GM19452 (cell line): Measurements from ENCODE around the gene NME2.
"Not testable (repeated sequence)": the region's sequence is repeated elsewhere in the genome, so short reads cannot be mapped to it uniquely, and the experiment has no call there.

Experiments used
- ATAC-seq: cut with Tn5 transposase; IDR thresholded peaks from one replicate; pipeline ENCODE4 v1.9.1; 2021; ENCODE audit not compliant: unreplicated experiment

Gene NME2

GRCh38 chr17:51166198-51166986, at the start of gene NME2:
Gene NME2 (plus strand): TSS chr17:51166411. CDS start chr17:51166831, 420 bp downstream.
- ATAC-seq = peak; percentile 87

DNA sequence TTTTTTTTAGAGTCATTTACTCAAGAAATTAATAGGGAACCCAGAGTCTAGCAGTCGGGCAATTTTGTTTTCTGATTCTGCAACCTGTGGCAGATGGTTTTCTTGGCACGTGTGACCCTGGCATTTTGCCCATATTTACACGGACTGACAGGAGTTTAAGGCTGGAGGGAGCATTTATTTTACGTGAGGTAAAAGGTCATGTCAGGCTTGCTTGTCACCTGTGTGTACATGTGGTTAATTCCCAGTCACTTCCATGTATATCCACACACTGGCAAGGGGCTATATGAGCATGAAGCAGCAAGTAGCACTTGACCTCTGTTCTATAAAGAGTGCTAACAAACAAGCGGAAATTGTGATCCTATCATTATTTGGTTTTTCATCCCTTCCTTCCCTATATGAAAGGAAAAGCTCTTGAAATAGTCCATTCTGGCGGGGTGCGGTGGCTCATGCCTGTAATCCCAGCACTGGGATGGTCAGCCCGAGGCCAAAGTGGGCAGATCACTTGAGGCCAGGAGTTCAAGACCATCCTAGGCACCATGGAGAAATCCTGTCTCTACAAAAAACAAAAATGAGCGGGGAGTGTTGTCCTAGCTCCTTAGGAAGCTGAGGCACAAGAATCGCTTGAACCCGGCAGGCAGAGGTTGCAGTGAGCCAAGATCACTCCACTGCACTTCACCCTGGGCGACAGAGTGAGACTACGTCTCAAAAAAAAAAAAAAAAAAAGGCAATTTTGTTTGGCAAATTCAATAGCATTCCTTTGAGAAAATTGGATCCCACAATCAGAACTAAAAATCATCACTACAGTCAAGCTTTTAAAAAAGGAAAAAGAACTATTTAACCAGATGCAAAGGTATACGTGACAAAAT, 47.6 kb upstream of the NME2 start:
- ATAC-seq = no peak

DNA sequence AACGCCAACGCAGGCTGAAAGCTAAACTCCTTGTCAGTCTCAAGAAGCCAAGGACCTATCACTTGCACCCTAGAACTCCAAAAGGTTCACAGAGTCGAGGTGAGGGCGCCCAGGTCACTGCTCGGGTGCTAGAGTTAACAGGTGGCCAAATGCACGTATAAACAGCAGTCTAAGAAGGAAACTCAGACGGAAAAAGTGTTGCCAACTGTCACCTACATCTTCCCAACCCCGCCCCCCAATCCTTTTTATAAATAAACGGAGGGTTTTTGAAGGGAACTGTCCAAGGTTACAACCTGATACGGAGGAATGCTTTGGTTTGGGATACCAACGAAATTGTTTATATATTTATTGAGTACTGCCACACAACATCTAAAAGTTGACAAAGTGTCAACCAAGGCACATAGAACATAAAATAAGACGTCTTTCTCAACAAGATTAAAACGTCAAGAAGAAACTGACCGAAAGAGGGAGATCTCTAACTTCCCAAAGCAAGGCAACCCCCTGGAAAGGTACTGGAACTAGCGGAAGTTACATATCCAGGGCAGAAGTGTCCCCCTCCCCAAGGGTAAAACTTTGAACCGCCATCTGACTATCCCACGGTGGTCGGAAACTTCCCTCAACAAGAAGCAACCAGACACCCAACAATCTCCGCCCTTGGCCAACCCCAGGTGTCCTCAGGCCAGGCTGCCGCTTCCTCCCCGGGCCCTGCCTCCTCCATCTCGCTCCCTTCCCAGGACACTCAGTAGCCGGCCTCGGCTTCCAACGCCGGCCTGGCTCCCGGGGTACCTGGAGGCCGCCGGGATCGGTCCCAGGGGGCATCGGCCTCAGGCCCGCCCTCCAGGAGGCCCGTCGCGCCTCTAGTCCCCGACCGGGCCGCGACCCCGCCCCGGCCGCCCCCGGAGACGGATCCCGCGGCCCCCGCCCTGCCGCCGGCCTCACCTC, 46.5 kb upstream of the NME2 start:
- ATAC-seq = peak; percentile 29

GRCh38 chr17:51120357-51120738, 45.9 kb upstream of the NME2 start:
- ATAC-seq = peak; percentile 36

GRCh38 chr17:51120739-51121619, 45.2 kb upstream of the NME2 start, which contains the start of gene SPAG9:
Gene SPAG9 (minus strand): TSS chr17:51120868. CDS start chr17:51120656, 212 bp downstream.
- ATAC-seq = peak; percentile 68

DNA sequence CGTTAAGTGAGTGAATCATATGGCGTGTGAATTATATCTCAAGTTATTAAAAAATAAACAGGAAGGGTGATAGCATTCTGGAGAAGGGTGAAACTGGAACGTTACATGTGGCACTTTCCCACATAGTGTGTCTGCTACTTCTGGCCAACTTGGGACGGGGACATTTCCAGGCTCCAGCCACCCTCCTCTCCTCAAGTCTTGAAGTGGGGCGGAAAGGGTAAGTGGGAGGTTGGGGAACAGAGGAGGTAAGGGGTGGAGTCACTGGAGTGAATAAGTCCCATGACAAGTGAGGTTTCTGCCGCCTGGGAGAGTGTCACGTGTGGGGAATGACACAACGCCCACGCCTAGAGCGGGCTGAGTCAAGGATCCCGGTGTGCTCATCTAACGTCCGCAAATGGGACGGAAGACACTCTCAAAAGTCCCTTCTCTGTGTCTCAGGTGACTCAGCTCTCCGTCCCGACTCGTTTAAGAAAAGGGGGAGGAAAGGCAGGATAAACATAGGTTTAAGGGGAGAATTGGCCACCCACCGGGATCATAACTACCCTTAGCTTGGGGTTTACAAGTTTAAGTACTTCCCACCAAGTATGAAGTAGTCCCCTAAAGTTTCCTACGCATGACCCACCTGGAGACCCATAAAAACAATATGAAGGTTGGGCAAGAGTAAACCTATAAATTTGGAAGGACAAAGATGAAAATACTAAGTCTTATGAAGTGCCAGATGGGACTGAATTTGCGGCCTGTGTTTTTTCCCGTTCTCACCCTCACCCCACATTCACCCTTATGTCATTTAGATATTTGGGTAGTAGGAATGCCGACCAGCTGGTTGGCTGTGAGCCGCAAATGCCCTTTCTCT, 44.4 kb upstream of the NME2 start:
- ATAC-seq = no peak

DNA sequence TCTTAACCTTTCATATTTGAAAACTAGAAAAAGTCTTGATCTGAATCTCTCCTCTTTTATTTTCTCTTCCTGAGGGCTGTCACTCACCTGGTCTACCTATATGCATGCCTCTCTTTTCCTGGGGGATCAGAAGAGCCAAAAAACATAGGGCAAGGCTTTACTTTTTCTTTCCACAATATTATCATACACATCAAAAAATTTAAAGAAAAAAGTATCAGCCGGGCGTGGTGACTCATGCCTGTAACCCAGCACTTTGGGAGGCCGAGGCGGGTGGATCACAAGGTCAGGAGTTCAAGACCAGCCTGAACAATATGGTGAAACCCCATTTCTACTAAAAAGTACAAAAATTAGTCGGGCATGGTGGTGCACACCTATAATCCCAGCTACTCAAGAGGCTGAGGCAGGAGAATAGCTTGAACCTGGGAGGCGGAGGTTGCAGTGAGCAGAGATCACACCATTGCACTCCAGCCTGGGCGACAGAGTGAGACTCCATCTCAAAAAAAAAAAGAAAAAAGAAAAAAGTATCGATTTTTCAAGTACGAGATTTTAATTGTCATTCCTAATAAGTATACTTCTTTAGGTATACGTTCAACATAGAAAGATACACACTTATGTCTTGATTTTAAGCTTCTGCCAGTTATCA, 43.6 kb upstream of the NME2 start:
- not testable (repeated sequence) for ATAC-seq

- ATAC-seq = no peak
These were observed 41.3 kb upstream of the NME2 start for GRCh38 chr17:51124640-51125503.

DNA sequence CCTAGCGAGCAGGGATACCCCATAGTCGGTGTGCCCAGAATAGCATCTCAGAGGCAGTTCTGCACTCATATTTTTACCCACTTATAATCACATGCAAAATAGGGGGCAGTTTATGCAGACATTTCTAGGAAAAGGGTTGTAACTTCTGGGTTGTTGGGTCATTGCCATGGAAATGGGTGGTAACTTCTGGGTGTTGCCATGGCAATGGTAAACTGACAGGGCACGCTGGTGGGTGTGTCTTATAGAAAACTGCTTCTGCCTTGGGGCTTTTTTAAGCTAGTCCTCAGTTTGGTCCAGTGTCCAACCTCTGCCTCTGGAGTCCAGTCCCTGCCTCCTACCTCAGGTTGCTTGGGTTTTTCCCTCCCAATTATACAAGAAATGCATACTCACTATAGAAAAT, 38.1 kb upstream of the NME2 start:
- ATAC-seq = no peak

DNA sequence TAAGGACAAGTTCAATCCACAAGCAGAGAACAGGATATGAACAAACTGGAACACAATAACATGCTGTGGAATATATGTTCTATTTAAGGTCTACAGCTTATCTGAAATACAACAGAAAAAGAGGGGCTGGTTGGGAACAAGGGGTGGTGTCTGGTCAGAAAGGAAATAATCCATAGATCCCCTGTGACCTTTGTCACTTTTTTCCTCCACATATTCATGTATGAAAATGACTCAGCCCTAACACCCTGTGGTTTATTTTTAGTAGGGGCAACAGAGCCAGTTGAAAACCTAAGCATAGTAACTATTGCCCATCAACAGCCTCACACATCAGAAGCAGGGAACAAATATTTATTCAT, 33.3 kb upstream of the NME2 start:
- ATAC-seq = peak; percentile 66

DNA sequence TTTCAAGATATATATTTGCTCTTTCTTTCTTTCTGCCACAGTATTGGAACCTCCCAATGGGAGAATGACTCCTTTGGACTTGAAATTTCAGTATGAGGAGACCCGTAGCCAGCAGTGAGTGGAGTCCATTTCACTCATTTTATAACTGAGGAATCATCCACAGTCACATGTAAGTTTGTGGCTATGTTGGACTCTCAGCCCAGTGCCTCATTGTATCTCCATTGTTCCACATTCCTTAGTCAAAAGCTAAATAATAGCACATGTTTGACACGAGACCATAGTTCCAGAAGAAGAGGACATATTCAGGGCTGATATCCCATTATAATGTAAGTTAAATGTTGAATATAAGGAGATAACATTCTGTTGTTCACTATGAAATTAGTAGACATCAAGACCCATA, 32.8 kb upstream of the NME2 start:
- peak; percentile 20 for ATAC-seq

DNA sequence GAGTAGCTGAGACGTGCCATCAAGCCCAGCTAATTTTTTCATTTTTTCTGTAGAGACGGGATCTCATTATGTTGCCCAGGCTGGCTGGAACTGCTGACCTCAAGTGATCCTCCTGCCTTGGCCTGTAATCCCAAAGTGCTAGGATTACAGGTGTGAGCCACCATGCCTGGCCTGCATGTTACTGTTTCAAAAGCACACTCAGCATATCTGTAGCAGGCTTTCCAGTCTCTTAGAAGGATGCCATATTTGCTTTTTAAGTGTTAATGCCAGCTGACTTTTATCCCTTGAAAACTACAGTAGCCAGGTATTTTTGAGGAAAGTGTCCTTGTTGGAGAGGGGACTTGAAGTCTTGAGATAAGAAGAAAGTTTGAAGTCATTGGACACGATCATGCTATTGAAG, 30.3 kb upstream of the NME2 start:
- ATAC-seq = no peak

- ATAC-seq = no peak
These were observed 23.6 kb upstream of the NME2 start for GRCh38 chr17:51142597-51142996.

GRCh38 chr17:51144266-51145022, 21.8 kb upstream of the NME2 start:
- no peak for ATAC-seq

DNA sequence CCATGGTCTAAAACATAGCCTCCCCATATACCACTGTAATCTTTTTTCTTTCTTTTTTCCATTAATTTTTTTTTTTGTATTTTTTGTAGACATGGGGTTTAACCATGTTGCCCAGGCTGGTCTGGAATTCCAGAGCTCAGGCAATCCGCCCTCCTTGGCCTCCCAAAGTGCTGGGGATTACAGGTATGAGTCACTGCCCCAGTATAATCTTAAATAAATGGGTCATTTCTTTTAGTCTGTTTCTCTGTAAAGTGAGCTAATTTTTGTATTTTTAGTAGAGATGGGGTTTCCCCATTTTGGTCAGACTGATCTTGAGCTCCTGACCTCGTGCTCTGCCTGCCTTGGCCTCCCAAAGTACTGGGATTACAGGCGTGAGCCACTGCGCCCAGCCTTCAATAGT, 18.6 kb upstream of the NME2 start:
- ATAC-seq = no peak

GRCh38 chr17:51149163-51149562, 17.0 kb upstream of the NME2 start:
- ATAC-seq = no peak

DNA sequence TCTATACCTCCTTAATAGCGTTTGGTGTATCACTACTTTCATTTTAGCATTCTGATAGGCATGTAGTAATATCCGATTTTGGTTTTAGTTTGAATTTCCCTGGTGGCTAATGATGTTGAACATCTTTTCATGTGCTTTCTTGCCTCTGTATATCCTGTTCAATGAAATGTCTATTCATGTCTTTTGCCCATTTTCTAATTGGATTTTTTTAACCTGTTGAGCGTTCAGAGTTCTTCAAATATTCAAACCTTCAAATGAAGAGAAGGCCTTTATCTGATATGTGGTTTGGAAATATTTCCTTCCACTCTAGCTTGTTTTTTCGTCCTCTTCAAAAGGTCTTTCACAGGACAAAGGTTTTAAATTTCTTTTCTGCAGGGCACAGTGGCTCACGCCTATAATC, 15.3 kb upstream of the NME2 start:
- no peak for ATAC-seq
